Muscle of leg (tissue), 11 donors: Measurements from ENCODE around the gene RDH8. TPM values are rescaled to one million over a fixed set of nuclear protein-coding genes. Genes with fewer than 3 reads are reported as not detected.

Experiments used
- DNase-seq: peaks from one replicate; pipeline ENCODE4 v3.0.0; 2013
- H3K27ac ChIP-seq: one replicate; pipeline ENCODE4 v1.5.1; 2013; ENCODE audit warnings: mild to moderate bottlenecking, low read length, control low read depth
- H3K27me3 ChIP-seq: one replicate; pipeline ENCODE4 v1.6.1; 2013; ENCODE audit warnings: low read length; ENCODE audit not compliant: control insufficient read depth, insufficient read depth
- H3K36me3 ChIP-seq: one replicate; pipeline ENCODE4 v1.6.1; 2013; ENCODE audit warnings: low read length; ENCODE audit not compliant: control insufficient read depth, insufficient read depth
- H3K4me1 ChIP-seq: one replicate; pipeline ENCODE4 v1.6.1; 2013; ENCODE audit warnings: low read length; ENCODE audit not compliant: control insufficient read depth, insufficient read depth
- H3K4me3 ChIP-seq: one replicate; pipeline ENCODE4 v1.5.1; 2013; ENCODE audit warnings: low read length, control low read depth
- H3K9me3 ChIP-seq: replicated peaks from 2 replicates; pipeline ENCODE4 v1.6.1; 2013; ENCODE audit warnings: low read depth, low read length; ENCODE audit not compliant: control insufficient read depth
- WGBS: methylation state at CpG from one replicate; pipeline ENCODE4 v1.1.5; 2013; ENCODE audit warnings: missing lambda C conversion rate; ENCODE audit not compliant: insufficient coverage; 5-methylcytosine and 5-hydroxymethylcytosine counted together
- polyA plus RNA-seq, 8 donors: library from polyadenylated mRNA; unstranded; fragments of 120-200 nt; gene quantifications; one replicate each; pipeline versions ENCODE4 v1.2.1 to v1.2.3, GENCODE V29; 2013; ENCODE audit warnings: inconsistent platforms in 1 of 8, low replicate concordance in 1 of 8; ENCODE audit not compliant: insufficient read length in 8 of 8, insufficient read depth in 1 of 8
- total RNA-seq: library from RNA; stranded (reverse); fragments of 120-200 nt; gene quantifications from one replicate; pipeline ENCODE4 v1.2.4, GENCODE V29; 2013

Gene RDH8
- total and polyA plus RNA-seq, 9 donors: not detected

GRCh38 chr19:9981406-9982260, 31.6 kb upstream of the RDH8 start:
- H3K9me3 ChIP-seq: no peaks in the 10 kb centered on the region
- no peak overlapping the region for H3K4me3 ChIP-seq
- no peaks in the 10 kb centered on the region for H3K27me3 ChIP-seq
- H3K4me1 ChIP-seq: peaks cover 3% of the 10 kb centered on the region
- peaks cover 74% of the 10 kb centered on the region for H3K36me3 ChIP-seq
- DNase-seq: no peak
- no peak overlapping the region for H3K27ac ChIP-seq
- whole genome bisulfite sequencing: 95% methylated on average over 5 of the region's 8 CpGs

GRCh38 chr19:9986787-9987281, 26.4 kb upstream of the RDH8 start:
- peak; percentile 96 for DNase-seq
- H3K27ac ChIP-seq: peak overlapping the region; percentile 69
- H3K4me1 ChIP-seq: peaks cover 13% of the 10 kb centered on the region
- H3K9me3 ChIP-seq: no peaks in the 10 kb centered on the region
- no peaks in the 10 kb centered on the region for H3K27me3 ChIP-seq
- no peak overlapping the region for H3K4me3 ChIP-seq
- WGBS: 13% methylated on average over 7 of the region's 8 CpGs
- H3K36me3 ChIP-seq: peaks cover 56% of the 10 kb centered on the region

DNA sequence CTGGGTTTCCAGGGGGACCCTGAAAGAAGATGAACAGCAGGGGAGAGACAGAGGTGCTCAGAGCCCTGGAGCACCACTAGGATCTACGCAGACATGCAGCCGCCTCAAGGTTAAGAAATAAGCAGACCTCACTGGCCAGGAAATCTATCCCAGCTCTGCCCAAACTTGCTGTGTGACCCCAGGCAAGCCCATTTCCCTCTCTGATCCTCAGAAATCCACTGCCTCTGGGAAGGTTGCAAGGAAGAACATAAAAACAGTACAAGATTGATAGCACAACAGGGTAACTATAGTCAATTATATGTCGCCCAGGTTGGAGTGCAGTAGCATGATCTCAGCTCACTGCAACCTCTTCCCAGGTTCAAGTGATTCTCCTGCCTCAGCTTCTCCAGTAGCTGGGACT, 23.8 kb upstream of the RDH8 start:
- H3K36me3 ChIP-seq: peaks cover 55% of the 10 kb centered on the region
- peaks cover 13% of the 10 kb centered on the region for H3K4me1 ChIP-seq
- no peaks in the 10 kb centered on the region for H3K27me3 ChIP-seq
- H3K9me3 ChIP-seq: no peaks in the 10 kb centered on the region
- no peak overlapping the region for H3K4me3 ChIP-seq
- no peak for DNase-seq
- 82% methylated on average over 2 of the region's 3 CpGs for WGBS
- no peak overlapping the region for H3K27ac ChIP-seq

GRCh38 chr19:9991425-9992191, 21.7 kb upstream of the RDH8 start:
- DNase-seq: no peak
- Histone ChIP-seq H3K9me3 (no peaks in the 10 kb centered on the region), H3K27me3 (no peaks in the 10 kb centered on the region), H3K4me3 (no peak overlapping the region), H3K4me1 (peaks cover 10% of the 10 kb centered on the region), H3K27ac (no peak overlapping the region), H3K36me3 (peaks cover 56% of the 10 kb centered on the region)
- WGBS: 73% methylated on average over 7 of the region's 11 CpGs

DNA sequence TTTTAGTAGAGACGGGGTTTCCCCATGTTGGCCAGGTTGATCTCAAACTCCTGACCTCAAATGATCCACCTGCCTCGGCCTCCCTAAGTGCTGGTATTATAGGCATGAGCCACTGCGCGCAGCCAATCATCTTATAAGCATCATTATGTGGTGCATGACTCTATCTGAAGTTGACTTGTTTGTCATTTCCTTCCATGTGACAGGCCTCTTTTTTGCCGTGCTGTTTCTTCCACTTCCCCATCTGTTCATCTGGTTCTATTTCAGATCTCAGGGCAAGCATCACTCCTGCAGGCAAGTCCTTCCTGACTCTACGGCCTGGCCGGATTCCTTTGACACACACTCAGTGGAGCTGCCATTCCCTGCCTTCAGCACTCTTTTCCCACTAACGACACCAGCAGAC, 18.2 kb upstream of the RDH8 start:
- no peak overlapping the region for H3K27ac ChIP-seq

GRCh38 chr19:9995999-9996398, 17.3 kb upstream of the RDH8 start:
- H3K4me1 ChIP-seq: peaks cover 6% of the 10 kb centered on the region
- peaks cover 55% of the 10 kb centered on the region for H3K36me3 ChIP-seq
- H3K4me3 ChIP-seq: no peak overlapping the region
- DNase-seq: no peak
- no peak overlapping the region for H3K27ac ChIP-seq
- WGBS: 100% methylated on average over 1 of the region's 7 CpGs
- H3K27me3 ChIP-seq: no peaks in the 10 kb centered on the region
- no peaks in the 10 kb centered on the region for H3K9me3 ChIP-seq

More for the DNA sequence above, 18.2 kb upstream of the RDH8 start:
- Histone ChIP-seq H3K4me3 (no peak overlapping the region), H3K36me3 (peaks cover 56% of the 10 kb centered on the region), H3K4me1 (peaks cover under 1% of the 10 kb centered on the region), H3K27me3 (no peaks in the 10 kb centered on the region), H3K9me3 (no peaks in the 10 kb centered on the region)
- DNase-seq: no peak
- WGBS: 72% methylated on average over 3 of the region's 8 CpGs

- Histone ChIP-seq H3K36me3 (peaks cover 51% of the 10 kb centered on the region), H3K4me1 (peaks cover 6% of the 10 kb centered on the region), H3K9me3 (no peaks in the 10 kb centered on the region), H3K4me3 (no peak overlapping the region), H3K27ac (no peak overlapping the region), H3K27me3 (no peaks in the 10 kb centered on the region)
- WGBS: 63% methylated on average over 4 of the region's 5 CpGs
- DNase-seq: no peak
Observed at GRCh38 chr19:9996541-9996940, 16.7 kb upstream of the RDH8 start.

GRCh38 chr19:10000171-10000826, 13.0 kb upstream of the RDH8 start:
- Histone ChIP-seq H3K4me3 (no peak overlapping the region), H3K36me3 (peaks cover 55% of the 10 kb centered on the region), H3K27me3 (no peaks in the 10 kb centered on the region), H3K9me3 (no peaks in the 10 kb centered on the region), H3K4me1 (peaks cover 6% of the 10 kb centered on the region), H3K27ac (no peak overlapping the region)
- peak; percentile 84 for DNase-seq
- WGBS: 13% methylated on average over 11 of the region's 16 CpGs

- H3K27me3 ChIP-seq: no peaks in the 10 kb centered on the region
- H3K4me1 ChIP-seq: peaks cover 21% of the 10 kb centered on the region
- DNase-seq: no peak
- no peak overlapping the region for H3K4me3 ChIP-seq
- 40% methylated on average over 3 of the region's 6 CpGs for WGBS
- peaks cover 51% of the 10 kb centered on the region for H3K36me3 ChIP-seq
- H3K27ac ChIP-seq: no peak overlapping the region
- H3K9me3 ChIP-seq: no peaks in the 10 kb centered on the region
Observed at GRCh38 chr19:10001899-10002298, 11.4 kb upstream of the RDH8 start.

DNA sequence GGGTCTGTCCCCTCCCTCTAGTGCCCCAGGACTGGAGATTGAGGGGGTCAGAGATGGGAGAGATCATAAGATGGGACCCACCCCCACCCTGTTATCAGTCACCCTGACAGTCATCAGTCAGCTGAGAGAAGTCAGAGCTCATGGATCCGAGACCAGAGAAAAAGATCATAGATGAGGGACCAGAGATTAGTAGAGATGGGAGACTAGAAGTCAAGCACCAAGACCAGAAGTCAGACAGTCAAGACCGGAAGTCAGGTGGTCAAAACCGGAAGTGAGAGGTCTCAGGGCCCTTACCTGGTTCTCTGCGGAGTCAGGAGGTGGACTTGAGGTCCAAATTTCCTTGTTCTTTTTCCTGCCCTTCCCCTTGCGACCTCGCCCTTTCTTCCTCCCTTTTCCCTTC, 10.0 kb upstream of the RDH8 start:
- Histone ChIP-seq H3K9me3 (no peaks in the 10 kb centered on the region), H3K27me3 (no peaks in the 10 kb centered on the region), H3K4me3 (no peak overlapping the region), H3K27ac (no peak overlapping the region), H3K4me1 (peaks cover 33% of the 10 kb centered on the region), H3K36me3 (peaks cover 37% of the 10 kb centered on the region)
- DNase-seq: no peak
- 76% methylated on average over 6 of the region's 6 CpGs for WGBS
